Common myeloid progenitor, CD34-positive (primary cell): ENCODE measurements around the gene BMAL1.

Experiments used
- CTCF ChIA-PET: fragments of 350-600 bp; sonication (Branson Sonifier 250); formaldehyde crosslinking; loops from one replicate; lab custom pipeline; 2021; ENCODE audit warnings: antibody characterized with exemption; lab: Charles Lee
- POLR2A ChIA-PET: fragments of 350-600 bp; sonication (Branson Sonifier 250); formaldehyde crosslinking; loops from one replicate; lab custom pipeline; 2021; ENCODE audit warnings: antibody characterized with exemption; lab: Charles Lee
- DNase-seq, 3 donors: peaks; one replicate each; pipeline versions ENCODE4 v3.0.0 to v3.0.0-alpha.2; 2013
- H3K27ac ChIP-seq, 2 experiments: 1 replicate in 1 of 2; 2 replicates in 1 of 2; pipeline ENCODE4 v1.7.0; 2013; ENCODE audit warnings: inconsistent platforms in 2 of 2, low read length in 2 of 2, mild to moderate bottlenecking in 2 of 2, low read depth in 1 of 2, moderate library complexity in 1 of 2; ENCODE audit not compliant: severe bottlenecking in 2 of 2, insufficient read depth in 1 of 2, poor library complexity in 1 of 2
- H3K27me3 ChIP-seq, 5 experiments: replicated peaks in 2 of 5; 1 replicate in 3 of 5; 2 replicates in 2 of 5; pipeline versions ENCODE4 v1.6.1 to v1.7.0; 2013; ENCODE audit warnings: low read length in 4 of 5, mild to moderate bottlenecking in 2 of 5, moderate library complexity in 2 of 5, inconsistent platforms in 1 of 5; ENCODE audit not compliant: insufficient read depth in 5 of 5, control insufficient read depth in 4 of 5
- H3K36me3 ChIP-seq, 4 experiments: 1 replicate in 2 of 4; 2 replicates in 2 of 4; pipeline versions ENCODE4 v1.6.1 to v1.7.0; 2013; ENCODE audit warnings: low read length in 3 of 4, control low read depth in 1 of 4, mild to moderate bottlenecking in 1 of 4; ENCODE audit not compliant: control insufficient read depth in 4 of 4, insufficient read depth in 4 of 4
- H3K4me1 ChIP-seq, 4 experiments: 1 replicate in 3 of 4; 2 replicates in 1 of 4; pipeline versions ENCODE4 v1.6.1 to v1.7.1; 2013; ENCODE audit warnings: low read length in 3 of 4, mild to moderate bottlenecking in 3 of 4, control low read depth in 1 of 4, inconsistent platforms in 1 of 4, moderate library complexity in 1 of 4; ENCODE audit not compliant: control insufficient read depth in 4 of 4, insufficient read depth in 4 of 4; ENCODE audit errors: control extremely low read depth in 1 of 4
- H3K4me3 ChIP-seq, 7 experiments: 1 replicate in 4 of 7; 2 replicates in 3 of 7; pipeline versions ENCODE4 v1.5.1 to v1.7.0; 2013; ENCODE audit warnings: mild to moderate bottlenecking in 7 of 7, low read length in 6 of 7, moderate library complexity in 6 of 7, inconsistent platforms in 2 of 7, low read depth in 2 of 7, control low read depth in 1 of 7; ENCODE audit not compliant: insufficient read depth in 4 of 7, control insufficient read depth in 1 of 7; ENCODE audit errors: extremely low read depth in 1 of 7
- H3K9me3 ChIP-seq, 5 experiments: 1 replicate in 4 of 5; 2 replicates in 1 of 5; pipeline versions ENCODE4 v1.6.1 to v1.7.1; 2013; ENCODE audit warnings: low read length in 4 of 5, mild to moderate bottlenecking in 2 of 5, inconsistent platforms in 1 of 5, low read depth in 1 of 5, moderate library complexity in 1 of 5; ENCODE audit not compliant: control insufficient read depth in 4 of 5, insufficient read depth in 2 of 5; ENCODE audit errors: control extremely low read depth in 1 of 5
- WGBS: methylation state at CpG from one replicate; pipeline ENCODE4 v1.1.5; 2013; ENCODE audit not compliant: insufficient coverage; 5-methylcytosine and 5-hydroxymethylcytosine counted together

Gene BMAL1

DNA sequence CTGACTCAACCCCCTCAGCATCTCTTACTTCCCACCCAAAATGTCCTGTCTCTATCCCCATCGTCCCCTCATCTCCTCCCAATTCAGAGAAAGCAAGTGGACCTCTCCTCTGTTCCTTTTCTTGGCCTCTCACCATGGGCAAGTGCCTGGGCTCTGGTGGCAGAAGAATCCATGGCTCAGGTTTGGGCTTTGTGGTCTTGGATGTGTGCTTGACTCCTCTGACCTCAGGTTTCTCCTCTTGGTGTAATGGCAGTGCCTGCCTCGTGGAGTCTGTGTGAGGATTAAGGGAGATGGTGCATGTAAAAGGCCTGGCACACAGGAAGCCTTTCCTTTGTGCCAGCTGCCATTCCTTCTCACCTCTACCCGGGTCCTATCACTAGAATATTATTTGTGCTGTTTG, 3.2 kb downstream of the BMAL1 start:
- Histone ChIP-seq H3K4me3 (no peak overlapping the region), H3K27me3 (peaks cover 0 to 35% (median 15%) of the 10 kb centered on the region in 5 experiments), H3K4me1 (peaks cover 9 to 32% (median 26%) of the 10 kb centered on the region in 4 experiments), H3K9me3 (no peaks in the 10 kb centered on the region), H3K27ac (no peak overlapping the region), H3K36me3 (no peaks in the 10 kb centered on the region)
- 100% methylated on average over 1 of the region's 3 CpGs for WGBS
- ChIA-PET CTCF (interaction anchor here (1.0 kb wide), 1 partner anchor 17 kb away, joined by 4 read pairs; no protein-coding TSS in a partner anchor), POLR2A (no interaction called here)
- no peak for DNase-seq

DNA sequence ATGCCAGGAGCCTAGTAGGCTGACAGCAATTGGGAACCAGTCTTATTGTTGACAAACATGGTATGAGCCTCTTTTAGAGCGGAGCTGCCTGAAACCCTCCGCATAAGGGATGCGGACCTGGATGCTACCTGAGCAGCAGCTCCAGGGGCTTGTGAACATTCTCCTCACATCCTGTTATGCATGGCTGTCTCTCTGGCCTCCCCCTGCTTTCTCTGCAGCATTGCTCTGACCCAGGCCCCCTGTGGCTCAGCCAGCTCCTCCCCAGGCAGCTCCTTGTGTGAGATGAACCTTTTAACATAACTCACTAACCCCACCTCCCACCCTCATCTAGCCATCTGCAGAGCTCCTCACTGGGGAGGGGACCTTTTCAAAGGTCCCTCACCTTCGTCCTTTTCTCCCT, 6.0 kb downstream of the BMAL1 start:
- Histone ChIP-seq H3K27me3 (peaks cover 0 to 28% (median 14%) of the 10 kb centered on the region in 5 experiments), H3K4me1 (peaks cover 4 to 12% (median 8%) of the 10 kb centered on the region in 4 experiments), H3K27ac (no peak overlapping the region), H3K36me3 (no peaks in the 10 kb centered on the region), H3K4me3 (no peak overlapping the region), H3K9me3 (no peaks in the 10 kb centered on the region)
- CTCF ChIA-PET = interaction anchor here (0.6 to 1.1 kb wide), 3 partner anchors 31 to 99 kb away, joined by 3 read pairs; no protein-coding TSS in a partner anchor
- POLR2A ChIA-PET = no interaction called here
- 87% methylated on average over 3 of the region's 4 CpGs for WGBS
- no peak for DNase-seq

DNA sequence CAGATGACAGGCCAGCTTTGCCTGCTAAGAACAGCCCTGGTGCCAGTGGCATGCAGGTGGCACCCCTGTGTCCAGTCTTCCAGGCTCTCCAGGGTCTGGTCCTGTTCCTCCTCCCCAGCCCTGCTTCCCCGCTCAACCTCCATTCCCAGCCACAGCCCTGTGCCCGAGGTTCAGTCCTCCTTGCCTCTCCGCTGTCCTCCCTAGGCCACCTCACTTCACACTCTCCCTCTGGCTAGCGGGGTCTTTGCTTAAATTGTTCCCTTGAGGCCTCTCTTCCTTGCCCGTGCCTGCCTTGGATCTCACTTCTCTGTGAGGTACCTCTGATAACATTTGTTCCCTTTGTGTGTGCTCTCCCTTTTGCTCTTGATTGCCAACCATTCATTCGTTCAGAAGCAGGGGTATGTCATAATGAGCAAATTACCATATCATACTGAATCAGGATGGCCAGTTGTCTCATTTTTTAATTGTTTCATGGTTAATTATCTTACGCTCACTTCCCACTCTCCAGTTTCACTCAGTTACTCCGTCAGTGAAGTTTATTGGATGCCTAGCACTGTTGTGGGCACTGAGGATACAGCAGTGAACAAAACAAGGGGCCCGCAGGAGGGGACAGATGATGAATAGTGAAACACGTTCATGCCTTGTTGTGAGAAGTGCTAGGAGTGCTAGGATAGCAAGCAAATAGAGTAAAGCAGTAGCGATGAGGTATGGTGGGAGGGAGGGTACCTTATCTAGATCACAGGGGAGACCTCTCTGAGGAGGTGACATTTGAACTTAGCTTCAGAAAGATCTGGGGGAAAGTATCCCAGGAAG, 7.4 kb downstream of the BMAL1 start:
- Histone ChIP-seq H3K4me1 (peaks cover 0 to 3% (median under 1%) of the 10 kb centered on the region in 4 experiments), H3K27me3 (peaks cover 0 to 14% (median 5%) of the 10 kb centered on the region in 5 experiments), H3K36me3 (no peaks in the 10 kb centered on the region), H3K9me3 (no peaks in the 10 kb centered on the region), H3K27ac (no peak overlapping the region), H3K4me3 (no peak overlapping the region)
- CTCF ChIA-PET = interaction anchor here (0.9 kb wide), 1 partner anchor 47 kb away, joined by 3 read pairs; no protein-coding TSS in a partner anchor
- no peak for DNase-seq
- POLR2A ChIA-PET = no interaction called here
- WGBS = 94% methylated on average over 9 of the region's 11 CpGs

DNA sequence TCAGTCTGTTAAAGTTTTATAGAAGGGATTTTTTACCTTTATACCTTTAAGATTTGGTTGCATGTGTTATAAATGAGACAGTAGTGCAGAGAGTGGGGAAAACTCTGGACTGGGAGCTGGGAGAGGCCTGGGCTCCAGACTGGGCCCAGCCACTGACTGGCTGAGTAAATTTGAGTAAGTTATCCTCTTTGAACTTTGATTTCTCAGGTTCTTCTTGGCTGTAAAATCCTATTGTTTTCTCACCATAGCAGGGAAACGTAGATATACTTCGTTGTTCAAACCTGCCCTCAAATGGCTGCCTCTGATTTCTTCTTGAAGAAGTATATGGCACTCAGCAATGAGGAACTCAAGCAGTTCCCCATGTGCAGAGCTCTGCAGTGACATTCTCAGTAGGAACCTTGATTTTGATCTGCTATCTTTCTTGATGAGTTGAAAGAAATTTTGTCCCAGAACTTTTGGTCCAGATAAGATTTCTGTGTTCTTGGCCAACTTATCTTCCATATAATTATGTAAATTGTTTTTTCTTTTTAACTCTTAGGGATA, 8.8 kb downstream of the BMAL1 start:
- ChIA-PET POLR2A (no interaction called here), CTCF (interaction anchor here (1.6 to 1.8 kb wide), 2 partner anchors 11 to 57 kb away, joined by 3 to 5 read pairs; no protein-coding TSS in a partner anchor)
- no peaks in the 10 kb centered on the region for H3K4me1 ChIP-seq
- DNase-seq = no peak
- no peaks in the 10 kb centered on the region for H3K36me3 ChIP-seq
- no peaks in the 10 kb centered on the region for H3K9me3 ChIP-seq
- H3K27me3 ChIP-seq = peaks cover 0 to 2% (median 0%) of the 10 kb centered on the region in 5 experiments
- H3K4me3 ChIP-seq = no peak overlapping the region
- no peak overlapping the region for H3K27ac ChIP-seq
- 45% methylated on average over 2 of the region's 2 CpGs for WGBS

DNA sequence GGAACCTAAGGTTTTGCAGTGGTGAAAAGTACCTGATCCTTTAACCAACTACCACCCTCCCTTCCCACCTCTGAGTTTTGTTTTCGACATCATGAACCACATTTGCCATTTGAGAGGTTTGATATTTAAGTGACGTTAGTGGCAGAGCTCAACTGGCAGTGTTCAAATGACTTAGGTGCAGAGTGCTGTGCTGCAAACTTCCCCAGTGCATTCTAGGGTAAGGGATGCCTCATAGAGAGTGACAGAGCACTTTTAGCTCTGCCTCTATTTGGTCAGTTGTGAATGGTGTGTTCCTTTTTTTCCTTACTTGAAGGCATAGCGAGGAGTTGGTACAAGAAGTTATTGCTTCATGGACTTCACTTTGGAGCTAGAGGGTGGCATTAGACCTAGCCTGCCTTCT, 9.4 kb downstream of the BMAL1 start:
- H3K9me3 ChIP-seq = no peaks in the 10 kb centered on the region
- CTCF ChIA-PET = interaction anchor here (0.9 to 1.8 kb wide), 4 partner anchors 8 to 56 kb away, joined by 3 to 5 read pairs (median 4); no protein-coding TSS in a partner anchor
- H3K36me3 ChIP-seq = no peaks in the 10 kb centered on the region
- no peak for DNase-seq
- no peak overlapping the region for H3K4me3 ChIP-seq
- WGBS = 91% methylated on average over 1 of the region's 3 CpGs
- no peak overlapping the region for H3K27ac ChIP-seq
- POLR2A ChIA-PET = no interaction called here
- H3K27me3 ChIP-seq = peaks cover 0 to 2% (median 0%) of the 10 kb centered on the region in 5 experiments
- no peaks in the 10 kb centered on the region for H3K4me1 ChIP-seq

DNA sequence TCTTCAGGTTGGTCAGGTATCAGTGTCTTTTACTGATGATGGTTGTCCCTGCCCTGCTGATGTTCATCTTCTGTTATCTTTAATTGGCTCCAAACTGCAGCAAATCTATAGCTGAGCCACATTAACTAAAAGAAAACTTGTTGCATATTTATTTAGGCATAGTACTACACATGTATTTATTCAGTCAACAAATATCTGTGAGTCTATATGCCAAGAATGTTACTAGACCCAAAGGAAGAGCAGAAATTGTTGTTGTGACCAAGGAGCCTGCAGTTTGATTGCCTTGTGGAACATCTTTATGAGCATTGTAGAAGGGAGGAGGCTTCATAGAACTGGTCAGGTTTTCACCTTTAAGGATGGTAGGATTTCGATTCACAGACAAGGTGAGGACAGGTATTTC, 10.1 kb downstream of the BMAL1 start:
- no peaks in the 10 kb centered on the region for H3K36me3 ChIP-seq
- no peaks in the 10 kb centered on the region for H3K4me1 ChIP-seq
- POLR2A ChIA-PET = interaction anchor here (0.6 kb wide), 1 partner anchor 16 kb away, joined by 4 read pairs; no protein-coding TSS in a partner anchor
- H3K27ac ChIP-seq = no peak overlapping the region
- H3K4me3 ChIP-seq = no peak overlapping the region
- 100% methylated on average over 1 of the region's 1 CpG for WGBS
- no peaks in the 10 kb centered on the region for H3K27me3 ChIP-seq
- H3K9me3 ChIP-seq = no peaks in the 10 kb centered on the region
- CTCF ChIA-PET = interaction anchor here (0.9 to 1.8 kb wide), 3 partner anchors 9 to 56 kb away, joined by 3 to 5 read pairs (median 4); no protein-coding TSS in a partner anchor
- DNase-seq = no peak
